IMR-90 (cell line): Measurements from ENCODE around the gene LCP1. TPM values are rescaled to one million over a fixed set of nuclear protein-coding genes. Genes with fewer than 3 reads are reported as not detected.

Experiments used
- ATAC-seq: fragments of 200-7000 bp; cut with Tn5 transposase; 2 replicates; pipeline ENCODE4 v1.9.1; 2020; ENCODE audit warnings: low read depth, mild to moderate bottlenecking, moderate library complexity
- BruUV-seq: library from RNA; stranded (reverse); fragments of 400-500 nt; replicated peaks from 2 replicates; lab custom pipeline; 2021; lab: Mats Ljungman, UMichigan
- CTCF ChIA-PET: fragments of 300-600 bp; formaldehyde crosslinking; extraction: SDS; loops from one replicate; lab custom pipeline; 2021; ENCODE audit warnings: antibody characterized with exemption; lab: Yijun Ruan, JAX
- POLR2A ChIA-PET: fragments of 300-600 bp; sonication (Branson Sonifier 250); formaldehyde crosslinking; loops from one replicate; lab custom pipeline; 2022; ENCODE audit warnings: antibody characterized with exemption; ENCODE audit not compliant: unreplicated experiment; lab: Charles Lee
- DNase-seq: peaks from one replicate; pipeline ENCODE4 v3.0.0; 2013
- H2AFZ ChIP-seq: replicated peaks from 2 replicates; pipeline ENCODE3; 2013; ENCODE audit warnings: low read length, mild to moderate bottlenecking; ENCODE audit not compliant: poor library complexity
- H2AK5ac ChIP-seq: 2 replicates; pipeline ENCODE4 v1.6.1; 2013; ENCODE audit warnings: low read depth, low read length, inconsistent platforms
- H2AK9ac ChIP-seq: replicated peaks from 2 replicates; pipeline ENCODE3; 2013; ENCODE audit warnings: mild to moderate bottlenecking, low read depth, low read length, moderate library complexity; ENCODE audit not compliant: poor library complexity
- H2BK120ac ChIP-seq: 2 replicates; pipeline ENCODE4 v1.6.1; 2013; ENCODE audit warnings: low read depth, low read length, inconsistent platforms
- H2BK15ac ChIP-seq: 3 replicates; pipeline ENCODE4 v1.6.1; 2013; ENCODE audit warnings: low read depth, low read length, inconsistent platforms
- H2BK20ac ChIP-seq: 2 replicates; pipeline ENCODE4 v1.6.1; 2013; ENCODE audit warnings: low read depth, mild to moderate bottlenecking, inconsistent platforms, low read length, moderate library complexity
- H2BK5ac ChIP-seq: 2 replicates; pipeline ENCODE4 v1.6.1; 2013; ENCODE audit warnings: mild to moderate bottlenecking, low read depth, low read length, inconsistent platforms; ENCODE audit not compliant: poor library complexity, severe bottlenecking
- H3K14ac ChIP-seq: replicated peaks from 2 replicates; pipeline ENCODE4 v1.6.1; 2013; ENCODE audit warnings: low read depth, low read length, inconsistent platforms
- H3K18ac ChIP-seq: 2 replicates; pipeline ENCODE4 v1.6.1; 2013; ENCODE audit warnings: low read depth, low read length, control low read depth
- H3K23ac ChIP-seq: 2 replicates; pipeline ENCODE4 v1.6.1; 2013; ENCODE audit warnings: low read depth, low read length, inconsistent platforms
- H3K27ac ChIP-seq: 2 replicates; pipeline ENCODE4 v1.5.1; 2013; ENCODE audit warnings: mild to moderate bottlenecking, control low read depth, low read length; ENCODE audit not compliant: insufficient read depth
- H3K27me3 ChIP-seq: 2 replicates; pipeline ENCODE4 v1.6.1; 2013; ENCODE audit warnings: low read length; ENCODE audit not compliant: control insufficient read depth, insufficient read depth
- H3K36me3 ChIP-seq: 2 replicates; pipeline ENCODE4 v1.6.1; 2013; ENCODE audit warnings: low read length, mixed read lengths; ENCODE audit not compliant: control insufficient read depth, insufficient read depth
- H3K4ac ChIP-seq: 2 replicates; pipeline ENCODE4 v1.6.1; 2013; ENCODE audit warnings: low read depth, low read length, inconsistent platforms
- H3K4me1 ChIP-seq: 2 replicates; pipeline ENCODE4 v1.6.1; 2013; ENCODE audit warnings: low read length, mixed read lengths; ENCODE audit not compliant: control insufficient read depth, insufficient read depth
- H3K4me2 ChIP-seq: 2 replicates; pipeline ENCODE4 v1.6.1; 2013; ENCODE audit warnings: low read depth, mild to moderate bottlenecking, control low read depth, low read length, moderate library complexity
- H3K4me3 ChIP-seq: 2 replicates; pipeline ENCODE4 v1.5.1; 2013; ENCODE audit warnings: low read depth, mild to moderate bottlenecking, control low read depth, low read length, moderate library complexity; ENCODE audit not compliant: insufficient read depth
- H3K56ac ChIP-seq: 2 replicates; pipeline ENCODE4 v1.6.1; 2013; ENCODE audit warnings: low read length, inconsistent platforms; ENCODE audit not compliant: insufficient read depth; ENCODE audit errors: extremely low read depth
- H3K79me1 ChIP-seq, 2 experiments: 2 replicates each; pipeline ENCODE4 v1.6.1; 2013; ENCODE audit warnings: low read length in 2 of 2, inconsistent platforms in 1 of 2, low read depth in 1 of 2
- H3K9ac ChIP-seq: 2 replicates; pipeline ENCODE4 v1.6.1; 2013; ENCODE audit warnings: low read depth, low read length, control low read depth
- H3K9me1 ChIP-seq: 2 replicates; pipeline ENCODE4 v1.6.1; 2013; ENCODE audit warnings: low read length, inconsistent platforms; ENCODE audit not compliant: insufficient read depth
- H3K9me3 ChIP-seq: 2 replicates; pipeline ENCODE4 v1.6.1; 2013; ENCODE audit warnings: low read length; ENCODE audit not compliant: control insufficient read depth, insufficient read depth
- H4K20me1 ChIP-seq: 2 replicates; pipeline ENCODE4 v1.6.1; 2013; ENCODE audit warnings: low read length, inconsistent platforms; ENCODE audit not compliant: insufficient read depth
- H4K5ac ChIP-seq: 2 replicates; pipeline ENCODE4 v1.6.1; 2013; ENCODE audit warnings: mild to moderate bottlenecking, low read depth, low read length, control low read depth
- H4K8ac ChIP-seq, 2 experiments: 2 replicates each; pipeline ENCODE4 v1.6.1; 2013; ENCODE audit warnings: low read depth in 2 of 2, low read length in 2 of 2, control low read depth in 1 of 2, inconsistent platforms in 1 of 2
- H4K91ac ChIP-seq: 2 replicates; pipeline ENCODE4 v1.6.1; 2013; ENCODE audit warnings: low read depth, low read length, inconsistent platforms; ENCODE audit not compliant: insufficient read depth
- BHLHE40 ChIP-seq: fragments of 150-350 bp; IDR thresholded peaks from 2 replicates; pipeline ENCODE4 v1.6.1; 2016; ENCODE audit warnings: mild to moderate bottlenecking, low read depth, low read length
- CEBPB ChIP-seq: IDR thresholded peaks from 2 replicates; pipeline ENCODE4 v1.6.1; 2012; ENCODE audit warnings: low read depth, low read length, improper control_type of control experiment
- MAFK ChIP-seq: IDR thresholded peaks from 2 replicates; pipeline ENCODE4 v1.6.1; 2012; ENCODE audit warnings: low read depth, low read length, improper control_type of control experiment
- MAZ ChIP-seq: IDR thresholded peaks from 2 replicates; pipeline ENCODE4 v1.6.1; 2012; ENCODE audit warnings: low read depth, mild to moderate bottlenecking, low read length, improper control_type of control experiment, moderate library complexity, borderline replicate concordance
- MXI1 ChIP-seq: IDR thresholded peaks from 2 replicates; pipeline ENCODE4 v1.6.1; 2012; ENCODE audit warnings: low read depth, mild to moderate bottlenecking, low read length, moderate library complexity, borderline replicate concordance
- NFE2L2 ChIP-seq: fragments of 150-350 bp; IDR thresholded peaks from 2 replicates; pipeline ENCODE4 v1.6.1; 2016; ENCODE audit warnings: low read depth, mild to moderate bottlenecking, low read length
- RFX5 ChIP-seq: IDR thresholded peaks from 2 replicates; pipeline ENCODE4 v1.8.0; 2012; ENCODE audit warnings: low read depth, mild to moderate bottlenecking, low read length, moderate library complexity
- WGBS, 2 experiments: methylation state at CpG; one replicate each; pipeline versions ENCODE4 v1.1.5 to v1.1.7; 2013; ENCODE audit warnings: missing lambda C conversion rate in 2 of 2; ENCODE audit not compliant: insufficient read length in 1 of 2; ENCODE audit errors: extremely low coverage in 2 of 2; 5-methylcytosine and 5-hydroxymethylcytosine counted together
- dilution Hi-C: fragments of 300-500 bp; cut with HindIII; formaldehyde crosslinking; loops from one replicate; pipeline ENCODE4 v1.14.3; 2018; ENCODE audit warnings: low sequenced_read_pairs; ENCODE audit not compliant: unreplicated experiment
- in situ Hi-C: fragments of 300-500 bp; cut with MboI; formaldehyde crosslinking; loops from 3 replicates; pipeline ENCODE4 v1.14.3; 2019; ENCODE audit warnings: low sequenced_read_pairs, inconsistent platforms, mixed read lengths
- intact Hi-C: fragments of 100-400 bp; cut with micrococcal nuclease; formaldehyde crosslinking; loops from 2 replicates; pipeline ENCODE4 v1.10.0; 2022
- polyA plus RNA-seq, 3 experiments: library from polyadenylated mRNA; depleted of rRNA; stranded (reverse); fragments of >200 nt; gene quantifications; 2 replicates each; pipeline ENCODE4 v1.2.3, GENCODE V29; 2012; ENCODE audit warnings: low replicate concordance in 1 of 3
- total RNA-seq: library from RNA; depleted of rRNA; stranded (reverse); fragments of >200 nt; gene quantifications from 2 replicates; pipeline ENCODE4 v1.2.3, GENCODE V29; 2012

The LCP1 gene
- total and polyA plus RNA-seq, 2 of the 4 experiments (the other 2 are of a cell fraction) = not detected

DNA sequence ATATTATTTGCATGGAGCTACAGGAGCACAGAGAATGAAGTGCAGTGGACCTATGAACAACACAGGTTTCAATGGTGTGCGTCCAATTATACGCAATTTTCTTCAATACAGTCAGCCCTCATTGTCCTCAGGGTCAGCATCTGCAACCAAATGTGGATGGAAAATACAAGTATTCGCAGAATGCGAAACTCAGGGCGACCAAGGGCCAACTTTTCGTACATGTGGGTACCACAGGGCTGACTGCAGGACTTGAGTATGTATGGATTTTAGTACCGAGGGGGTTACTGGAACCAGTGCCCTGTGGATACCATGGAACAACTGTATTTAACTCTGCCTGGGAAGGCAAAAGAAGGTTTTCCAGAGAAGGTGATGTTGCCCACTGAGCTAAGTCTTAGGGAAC lies 10.2 kb downstream of the LCP1 start:
- CTCF ChIA-PET = interaction anchor here (0.9 kb wide), 1 partner anchor 11 kb away, joined by 3 read pairs; no protein-coding TSS in a partner anchor
- Histone ChIP-seq H3K27me3 (peaks cover 3% of the 10 kb centered on the region), H3K27ac (no peak overlapping the region), H3K56ac (no peak overlapping the region), H3K4me3 (no peak overlapping the region), H4K5ac (no peak overlapping the region), H3K9me3 (no peaks in the 10 kb centered on the region), H3K4ac (no peak overlapping the region), H3K9ac (no peak overlapping the region), H3K4me2 (no peak overlapping the region), H3K4me1 (no peaks in the 10 kb centered on the region), H3K36me3 (no peaks in the 10 kb centered on the region), H3K18ac (no peak overlapping the region), H3K14ac (no peak overlapping the region), H3K79me1 (no peaks in the 10 kb centered on the region), H4K8ac (no peak overlapping the region), H4K91ac (no peak overlapping the region), H2AK5ac (no peak overlapping the region), H2BK5ac (no peak overlapping the region), H2BK15ac (no peak overlapping the region), H2AFZ (no peak overlapping the region), H2BK20ac (no peak overlapping the region), H3K23ac (no peak overlapping the region), H2BK120ac (no peak overlapping the region), H3K9me1 (no peaks in the 10 kb centered on the region), H2AK9ac (no peak overlapping the region), H4K20me1 (no peaks in the 10 kb centered on the region)
- POLR2A ChIA-PET = no interaction called here
- TF ChIP-seq MXI1 (no peak), CEBPB (no peak), NFE2L2 (no peak), BHLHE40 (no peak), MAZ (no peak), MAFK (no peak), RFX5 (no peak)
- intact Hi-C loops = no loop called here
- ATAC-seq (no peak), DNase-seq (no peak)
- dilution Hi-C loops = no loop called here
- in situ Hi-C loops = no loop called here
- WGBS, 2 experiments = 90% methylated on average over 2 of the region's 7 CpGs; no CpG with 5 or more reads in 1 of the 2 experiments
- no TSS peak for BruUV-seq
